ENCODE data around the gene UGT1A10. TPM values are rescaled to one million over a fixed set of nuclear protein-coding genes. Genes with fewer than 3 reads are reported as not detected.

Gene UGT1A10
- polyA plus RNA-seq, 10 donors = not detected

DNA sequence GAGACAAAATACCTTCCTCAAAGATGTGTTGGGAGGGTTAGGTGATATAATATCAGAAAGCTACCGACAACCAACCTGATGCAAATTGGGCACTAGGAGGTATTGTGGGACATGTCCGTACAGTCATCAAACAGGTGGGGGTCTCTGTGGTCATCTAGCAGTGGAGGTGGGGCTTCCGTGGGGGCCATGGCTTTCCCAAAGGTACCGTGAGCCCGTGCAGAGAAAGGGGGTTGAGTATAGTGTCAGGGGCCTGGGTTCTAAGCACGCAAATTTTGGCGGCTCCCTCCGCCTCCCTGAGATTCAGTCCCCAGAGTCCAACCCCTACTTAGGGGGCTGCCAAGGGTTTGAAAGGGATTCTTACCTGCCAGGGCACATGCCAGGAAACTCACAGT, 185.5 kb downstream of the UGT1A10 start:
- DNase-seq = no peak

GRCh38 chr2:233822101-233822771, 186.0 kb downstream of the UGT1A10 start:
- no peak for DNase-seq

Other genes with a start within 250 kb of the UGT1A10 start
- 10 to 100 TPM; 17.3 to 39.0 (median 22.3) TPM for gene USP40, start 69.7 kb upstream of the UGT1A10 start, polyA plus RNA-seq (ENCODE audit: insufficient read length in 10 of 10)
- gene UGT1A8, start 18.8 kb upstream of the UGT1A10 start, polyA plus RNA-seq (ENCODE audit: insufficient read length in 10 of 10) = not detected
- not detected for gene UGT1A9, start 35.5 kb downstream of the UGT1A10 start, polyA plus RNA-seq (ENCODE audit: insufficient read length in 10 of 10)
- not detected for gene UGT1A7, start 45.5 kb downstream of the UGT1A10 start, polyA plus RNA-seq (ENCODE audit: insufficient read length in 10 of 10)
- under 1 TPM in 1 of 10 donors, not detected in 9; 0.26 TPM for gene UGT1A6, start 56.4 kb downstream of the UGT1A10 start, polyA plus RNA-seq (ENCODE audit: insufficient read length in 10 of 10)
- gene UGT1A5, start 76.5 kb downstream of the UGT1A10 start, polyA plus RNA-seq (ENCODE audit: insufficient read length in 10 of 10) = not detected
- gene UGT1A4, start 82.3 kb downstream of the UGT1A10 start, polyA plus RNA-seq (ENCODE audit: insufficient read length in 10 of 10) = not detected
- not detected for gene UGT1A3, start 92.6 kb downstream of the UGT1A10 start, polyA plus RNA-seq (ENCODE audit: insufficient read length in 10 of 10)
- under 1 TPM in 5 of 10 donors, not detected in 5; 0.04 to 0.12 (median 0.05) TPM for gene UGT1A1, start 123.8 kb downstream of the UGT1A10 start, polyA plus RNA-seq (ENCODE audit: insufficient read length in 10 of 10)
- under 1 TPM in 1 of 10 donors, not detected in 9; 0.18 TPM for gene MROH2A, start 141.9 kb downstream of the UGT1A10 start, polyA plus RNA-seq (ENCODE audit: insufficient read length in 10 of 10)
- 10 to 100 TPM in 6 of 10 donors, 1 to 10 TPM in 4; 9.2 to 16.1 (median 10.5) TPM for gene HJURP, start 218.1 kb downstream of the UGT1A10 start, polyA plus RNA-seq (ENCODE audit: insufficient read length in 10 of 10)